ENCODE results near the gene SDF2. TPM values are rescaled to one million over a fixed set of nuclear protein-coding genes. Genes with fewer than 3 reads are reported as not detected.

SDF2 gene
- total and polyA plus RNA-seq, 2 experiments from 2014 or later = 52.3 to 88.4 TPM

DNA sequence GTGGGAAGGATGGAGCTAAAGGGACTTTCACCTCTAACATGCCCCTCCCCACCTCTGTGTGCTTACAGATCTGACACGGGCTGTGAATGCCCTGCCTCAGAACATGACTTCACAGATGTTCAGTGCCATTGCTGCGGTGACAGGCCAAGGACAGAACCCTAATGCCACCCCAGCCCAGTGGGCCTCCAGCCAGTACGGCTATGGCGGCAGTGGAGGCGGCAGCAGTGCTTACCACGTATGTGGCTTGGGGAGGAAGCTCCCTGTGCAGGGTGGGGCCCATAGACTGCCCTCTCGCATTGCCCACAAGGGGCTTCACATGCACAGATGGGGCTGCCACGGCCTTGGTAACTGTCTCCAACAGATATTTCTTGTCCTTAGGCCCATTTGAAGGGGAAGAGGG lies 38.6 kb upstream of the SDF2 start:
- H3F3A ChIP-seq (ENCODE audit: insufficient read depth) = no peaks in the 10 kb centered on the region
- 86% methylated on average over 8 of the region's 8 CpGs for WGBS, 2 experiments (ENCODE audit: low coverage in 1 of 2, low lambda C conversion rate in 2 of 2, missing lambda C conversion rate in 2 of 2)
- H3K4me3 ChIP-seq = no peak overlapping the region
- no peaks in the 10 kb centered on the region for H4K20me1 ChIP-seq (ENCODE audit: insufficient read depth)
- no peak overlapping the region for H2AFZ ChIP-seq
- H3K36me3 ChIP-seq (ENCODE audit: low read depth) = peaks cover 31% of the 10 kb centered on the region
- H3K79me2 ChIP-seq (ENCODE audit: insufficient read depth) = no peaks in the 10 kb centered on the region
- H3K4me1 ChIP-seq (ENCODE audit: insufficient read depth) = no peaks in the 10 kb centered on the region
- H3K27ac ChIP-seq = no peak overlapping the region
- DNase-seq = no peak
- H3K9me3 ChIP-seq (ENCODE audit: low read depth) = no peaks in the 10 kb centered on the region
- in situ Hi-C loops (cut with MboI) = no loop called here
- no peak overlapping the region for H3K4me2 ChIP-seq (ENCODE audit: unreplicated experiment)
- no peaks in the 10 kb centered on the region for H3K9me2 ChIP-seq (ENCODE audit: insufficient read depth)
- H3K27me3 ChIP-seq (replicated peaks; ENCODE audit: insufficient read depth) = no peaks in the 10 kb centered on the region
- TF ChIP-seq EZH2phosphoT487 (IDR thresholded peaks at IDR 0.05; ENCODE audit: insufficient read depth, low read depth) (no peak), EZH2 (IDR thresholded peaks at IDR 0.05; ENCODE audit: insufficient read depth, poor library complexity, severe bottlenecking) (no peak)
- no peak overlapping the region for H3K9ac ChIP-seq

DNA sequence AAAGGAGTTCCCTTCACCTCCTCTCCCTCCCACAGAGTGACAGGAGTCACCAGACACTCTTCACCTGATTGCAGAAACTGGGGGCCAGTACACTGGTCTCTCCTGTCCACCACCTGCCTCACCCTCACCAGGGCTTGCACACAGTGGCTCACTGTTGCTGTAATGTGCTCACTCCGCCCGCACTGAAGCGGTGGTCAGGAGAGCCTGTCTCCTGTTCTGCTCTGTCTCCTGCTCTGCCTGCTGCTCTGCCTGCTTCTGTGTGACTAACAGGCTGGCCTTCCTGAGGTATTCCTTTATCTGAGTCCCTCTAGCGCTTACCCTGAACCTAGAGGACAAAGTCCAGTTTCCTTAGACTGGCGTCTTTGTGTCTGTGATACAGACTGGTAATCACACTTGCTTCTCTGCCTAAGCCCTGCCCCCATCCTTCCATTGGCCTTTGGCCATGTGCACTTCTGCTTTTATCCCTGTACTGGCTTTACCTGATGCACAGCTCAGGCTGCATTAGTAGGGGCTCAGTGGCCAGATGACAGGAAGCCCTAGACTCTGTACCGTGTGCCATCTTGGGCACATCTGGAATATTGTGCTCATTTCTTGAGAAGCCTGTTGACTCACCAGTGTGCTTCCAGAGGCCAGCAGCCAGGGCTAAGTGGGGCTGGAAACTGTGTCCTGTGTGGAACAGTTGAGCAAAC lies 36.7 kb upstream of the SDF2 start:
- Histone ChIP-seq H3K79me2 (ENCODE audit: insufficient read depth) (no peaks in the 10 kb centered on the region), H3K9me3 (ENCODE audit: low read depth) (no peaks in the 10 kb centered on the region), H3K4me3 (no peak overlapping the region), H4K20me1 (ENCODE audit: insufficient read depth) (no peaks in the 10 kb centered on the region), H3K4me2 (ENCODE audit: unreplicated experiment) (no peak overlapping the region), H3K9ac (no peak overlapping the region), H3K27ac (no peak overlapping the region), H3F3A (ENCODE audit: insufficient read depth) (no peaks in the 10 kb centered on the region), H3K36me3 (ENCODE audit: low read depth) (peaks cover 42% of the 10 kb centered on the region), H3K4me1 (ENCODE audit: insufficient read depth) (no peaks in the 10 kb centered on the region), H3K27me3 (replicated peaks; ENCODE audit: insufficient read depth) (no peaks in the 10 kb centered on the region), H2AFZ (no peak overlapping the region), H3K9me2 (ENCODE audit: insufficient read depth) (no peaks in the 10 kb centered on the region)
- in situ Hi-C loops (cut with MboI) = no loop called here
- peak; percentile 39 for DNase-seq
- 84% methylated on average over 6 of the region's 6 CpGs for WGBS, 2 experiments (ENCODE audit: low coverage in 1 of 2, low lambda C conversion rate in 2 of 2, missing lambda C conversion rate in 2 of 2)
- TF ChIP-seq EZH2phosphoT487 (IDR thresholded peaks at IDR 0.05; ENCODE audit: insufficient read depth, low read depth) (no peak), EZH2 (IDR thresholded peaks at IDR 0.05; ENCODE audit: insufficient read depth, poor library complexity, severe bottlenecking) (no peak)

DNA sequence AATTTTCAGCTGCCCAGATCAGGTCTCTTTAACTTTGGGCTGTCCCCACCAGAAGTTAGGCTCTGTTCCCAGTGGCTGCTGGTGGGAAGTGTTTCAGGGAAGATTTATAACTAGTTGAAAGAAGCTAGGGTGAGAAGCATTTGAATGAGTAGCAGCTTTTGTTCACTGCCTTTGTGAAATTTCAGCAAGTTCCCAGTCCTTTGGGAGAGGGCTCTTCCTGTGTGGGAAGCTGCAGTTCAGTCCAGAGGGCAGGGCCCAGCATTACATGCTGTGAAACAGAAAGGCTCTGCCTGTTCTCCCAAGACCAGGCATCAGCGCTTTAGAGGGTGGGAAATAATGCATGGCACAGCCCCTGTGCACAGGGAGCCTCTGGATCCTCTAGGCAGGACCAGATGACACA lies 32.2 kb upstream of the SDF2 start:
- Histone ChIP-seq H3K4me1 (ENCODE audit: insufficient read depth) (no peaks in the 10 kb centered on the region), H3K79me2 (ENCODE audit: insufficient read depth) (no peaks in the 10 kb centered on the region), H3K27me3 (replicated peaks; ENCODE audit: insufficient read depth) (no peaks in the 10 kb centered on the region), H3K36me3 (ENCODE audit: low read depth) (peaks cover 60% of the 10 kb centered on the region), H3K4me2 (ENCODE audit: unreplicated experiment) (no peak overlapping the region), H3K9me3 (ENCODE audit: low read depth) (no peaks in the 10 kb centered on the region), H3K27ac (no peak overlapping the region), H3K9ac (no peak overlapping the region), H4K20me1 (ENCODE audit: insufficient read depth) (no peaks in the 10 kb centered on the region), H2AFZ (no peak overlapping the region), H3K4me3 (no peak overlapping the region), H3F3A (ENCODE audit: insufficient read depth) (no peaks in the 10 kb centered on the region), H3K9me2 (ENCODE audit: insufficient read depth) (no peaks in the 10 kb centered on the region)
- DNase-seq = no peak
- WGBS, 2 experiments (ENCODE audit: low coverage in 1 of 2, low lambda C conversion rate in 2 of 2, missing lambda C conversion rate in 2 of 2) = 100% methylated on average over 1 of the region's 1 CpG
- no peak for TF ChIP-seq EZH2phosphoT487 (IDR thresholded peaks at IDR 0.05; ENCODE audit: insufficient read depth, low read depth)
- TF ChIP-seq EZH2 (IDR thresholded peaks at IDR 0.05; ENCODE audit: insufficient read depth, poor library complexity, severe bottlenecking) = no peak
- in situ Hi-C loops (cut with MboI) = no loop called here

DNA sequence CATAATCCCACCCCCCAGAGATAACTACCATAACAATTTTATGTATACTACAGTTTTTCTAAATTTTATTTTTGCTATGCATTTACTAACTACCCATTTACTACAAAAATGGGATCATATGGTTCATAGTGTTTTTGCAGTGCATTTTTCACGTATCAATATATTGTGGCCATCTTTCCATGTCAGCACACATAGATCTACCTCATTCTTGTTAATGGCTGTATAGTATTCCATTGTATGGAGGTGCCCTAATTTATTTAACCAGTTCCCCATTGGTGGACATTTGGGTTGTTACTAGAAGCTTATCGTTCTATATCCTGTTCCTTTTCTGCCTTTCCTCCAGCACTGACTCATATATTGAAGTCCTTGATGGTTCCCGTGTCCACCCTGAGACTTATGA lies 27.3 kb upstream of the SDF2 start:
- H3K79me2 ChIP-seq (ENCODE audit: insufficient read depth) = no peaks in the 10 kb centered on the region
- WGBS, 2 experiments (ENCODE audit: low coverage in 1 of 2, low lambda C conversion rate in 2 of 2, missing lambda C conversion rate in 2 of 2) = 95 to 100% methylated on average over 3 of the region's 3 CpGs
- H3K36me3 ChIP-seq (ENCODE audit: low read depth) = peaks cover 72% of the 10 kb centered on the region
- 0 out of 2 replicates have a peak, but pooled peaks cover 4% of the 10 kb centered on the region for H4K20me1 ChIP-seq (ENCODE audit: insufficient read depth)
- H3F3A ChIP-seq (ENCODE audit: insufficient read depth) = no peaks in the 10 kb centered on the region
- no peak overlapping the region for H3K9ac ChIP-seq
- in situ Hi-C loops (cut with MboI) = no loop called here
- no peaks in the 10 kb centered on the region for H3K27me3 ChIP-seq (replicated peaks; ENCODE audit: insufficient read depth)
- no peak for TF ChIP-seq EZH2 (IDR thresholded peaks at IDR 0.05; ENCODE audit: insufficient read depth, poor library complexity, severe bottlenecking)
- no peaks in the 10 kb centered on the region for H3K9me2 ChIP-seq (ENCODE audit: insufficient read depth)
- H3K9me3 ChIP-seq (ENCODE audit: low read depth) = no peaks in the 10 kb centered on the region
- no peak overlapping the region for H3K4me3 ChIP-seq
- H2AFZ ChIP-seq = no peak overlapping the region
- no peak overlapping the region for H3K27ac ChIP-seq
- DNase-seq = no peak
- H3K4me1 ChIP-seq (ENCODE audit: insufficient read depth) = no peaks in the 10 kb centered on the region
- H3K4me2 ChIP-seq (ENCODE audit: unreplicated experiment) = no peak overlapping the region

Measured in GM23248 (cell line).